H1 (cell line): ENCODE data around the gene COQ10B.

Source experiments
- ATF2 ChIP-seq: IDR thresholded peaks from 2 replicates; pipeline ENCODE4 v1.6.1; 2012; ENCODE audit warnings: low read length, inconsistent platforms
- CEBPB ChIP-seq: IDR thresholded peaks from 2 replicates; pipeline ENCODE4 v1.6.1; 2012; ENCODE audit warnings: low read depth, low read length
- CREB1 ChIP-seq: IDR thresholded peaks from 2 replicates; pipeline ENCODE4 v1.6.1; 2012; ENCODE audit warnings: inconsistent platforms
- EZH2 ChIP-seq: fragments of 200-600 bp; sonication (generic); IDR thresholded peaks from 2 replicates; pipeline ENCODE4 v1.7.1; 2012; ENCODE audit warnings: low read depth, mild to moderate bottlenecking, moderate library complexity, low read length, inconsistent platforms; ENCODE audit not compliant: severe bottlenecking
- JUN ChIP-seq: IDR thresholded peaks from 2 replicates; pipeline ENCODE4 v1.6.1; 2011; ENCODE audit warnings: low read depth, mild to moderate bottlenecking, improper control_type of control experiment, low read length
- JUND ChIP-seq: IDR thresholded peaks from 2 replicates; pipeline ENCODE4 v1.6.1; 2011; ENCODE audit warnings: mild to moderate bottlenecking, improper control_type of control experiment, low read length
- KDM1A ChIP-seq: fragments of 200-600, 300-600 bp; sonication (generic); IDR thresholded peaks from 2 replicates; pipeline ENCODE4 v1.7.1; 2016; ENCODE audit warnings: mild to moderate bottlenecking, low read length, borderline replicate concordance
- MAFK ChIP-seq: IDR thresholded peaks from 2 replicates; pipeline ENCODE4 v1.6.1; 2012; ENCODE audit warnings: low read depth, mild to moderate bottlenecking, improper control_type of control experiment, low read length
- NRF1 ChIP-seq: IDR thresholded peaks from 2 replicates; pipeline ENCODE4 v1.6.1; 2011; ENCODE audit warnings: mild to moderate bottlenecking, low read depth, low read length, improper control_type of control experiment
- POLR2A ChIP-seq, 2 experiments: IDR thresholded peaks; 1 replicate in 1 of 2; 2 replicates in 1 of 2; pipeline ENCODE4 v1.6.1; 2011; ENCODE audit warnings: low read depth in 2 of 2, low read length in 2 of 2, mild to moderate bottlenecking in 2 of 2; ENCODE audit errors: control extremely low read depth in 1 of 2
- YY1 ChIP-seq: IDR thresholded peaks from 2 replicates; pipeline ENCODE4 v1.6.1; 2011; ENCODE audit warnings: low read depth, mild to moderate bottlenecking, low read length
- ZNF274 ChIP-seq: IDR thresholded peaks from 2 replicates; pipeline ENCODE4 v1.7.0; 2012; ENCODE audit warnings: low read length, borderline replicate concordance; ENCODE audit errors: extremely low read depth
- TF ChIP-seq, protein P1 (sequence below): IDR thresholded peaks from 2 replicates; pipeline ENCODE4 v1.6.1; 2011; ENCODE audit warnings: low read depth, mild to moderate bottlenecking, low read length; ENCODE audit not compliant: insufficient read depth
- TF ChIP-seq, protein P2 (sequence below), 3 experiments: IDR thresholded peaks; 1 replicate in 2 of 3; 2 replicates in 1 of 3; pipeline versions ENCODE4 v1.5.1 to v1.6.1; 2011; ENCODE audit warnings: low read length in 3 of 3, mild to moderate bottlenecking in 3 of 3, inconsistent platforms in 2 of 3, low read depth in 1 of 3, moderate library complexity in 1 of 3; ENCODE audit not compliant: insufficient read depth in 1 of 3; ENCODE audit errors: control extremely low read depth in 1 of 3

GRCh38 chr2:197477797-197478196 is 24.4 kb downstream of the COQ10B start:
- no peak for TF ChIP-seq ZNF274
- TF ChIP-seq JUN = no peak
- TF ChIP-seq JUND = no peak
- TF ChIP-seq CREB1 = no peak
- no peak for TF ChIP-seq MAFK
- TF ChIP-seq, protein P1, sequence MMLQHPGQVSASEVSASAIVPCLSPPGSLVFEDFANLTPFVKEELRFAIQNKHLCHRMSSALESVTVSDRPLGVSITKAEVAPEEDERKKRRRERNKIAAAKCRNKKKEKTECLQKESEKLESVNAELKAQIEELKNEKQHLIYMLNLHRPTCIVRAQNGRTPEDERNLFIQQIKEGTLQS = no peak
- no peak for TF ChIP-seq CEBPB
- no peak for TF ChIP-seq YY1
- no peak for TF ChIP-seq NRF1
- no peak for TF ChIP-seq ATF2
- no peak for TF ChIP-seq EZH2
- TF ChIP-seq, protein P2, sequence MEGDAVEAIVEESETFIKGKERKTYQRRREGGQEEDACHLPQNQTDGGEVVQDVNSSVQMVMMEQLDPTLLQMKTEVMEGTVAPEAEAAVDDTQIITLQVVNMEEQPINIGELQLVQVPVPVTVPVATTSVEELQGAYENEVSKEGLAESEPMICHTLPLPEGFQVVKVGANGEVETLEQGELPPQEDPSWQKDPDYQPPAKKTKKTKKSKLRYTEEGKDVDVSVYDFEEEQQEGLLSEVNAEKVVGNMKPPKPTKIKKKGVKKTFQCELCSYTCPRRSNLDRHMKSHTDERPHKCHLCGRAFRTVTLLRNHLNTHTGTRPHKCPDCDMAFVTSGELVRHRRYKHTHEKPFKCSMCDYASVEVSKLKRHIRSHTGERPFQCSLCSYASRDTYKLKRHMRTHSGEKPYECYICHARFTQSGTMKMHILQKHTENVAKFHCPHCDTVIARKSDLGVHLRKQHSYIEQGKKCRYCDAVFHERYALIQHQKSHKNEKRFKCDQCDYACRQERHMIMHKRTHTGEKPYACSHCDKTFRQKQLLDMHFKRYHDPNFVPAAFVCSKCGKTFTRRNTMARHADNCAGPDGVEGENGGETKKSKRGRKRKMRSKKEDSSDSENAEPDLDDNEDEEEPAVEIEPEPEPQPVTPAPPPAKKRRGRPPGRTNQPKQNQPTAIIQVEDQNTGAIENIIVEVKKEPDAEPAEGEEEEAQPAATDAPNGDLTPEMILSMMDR (IDR thresholded peaks at IDR 0.05; ENCODE audit: control extremely low read depth in 1 of 3, insufficient read depth in 1 of 3, low read depth in 1 of 3, low read length in 3 of 3) = no peak
- no peak for TF ChIP-seq KDM1A
- no peak for TF ChIP-seq POLR2A (IDR thresholded peaks at IDR 0.05; ENCODE audit: control extremely low read depth in 1 of 2, low read depth in 2 of 2, low read length in 2 of 2)
